PC-9 (cell line): Measurements from ENCODE around the gene BACH2. TPM values are rescaled to one million over a fixed set of nuclear protein-coding genes. Genes with fewer than 3 reads are reported as not detected.
A peak's percentile ranks its signal among the peaks of the same experiment; 100 is the strongest.

Experiments
- BruUV-seq: library from RNA; stranded (reverse); fragments of 400-500 nt; replicated peaks from 2 replicates; lab custom pipeline; 2021; lab: Mats Ljungman, UMichigan
- CTCF ChIA-PET: fragments of 300-600 bp; sonication (Branson Sonifier 250); formaldehyde crosslinking; loops from one replicate; lab custom pipeline; 2022; ENCODE audit warnings: antibody characterized with exemption; lab: Charles Lee
- POLR2A ChIA-PET: fragments of 300-600 bp; sonication (Branson Sonifier 250); formaldehyde crosslinking; loops from one replicate; lab custom pipeline; 2022; ENCODE audit warnings: antibody characterized with exemption; ENCODE audit not compliant: unreplicated experiment; lab: Charles Lee
- DNase-seq, 2 experiments: peaks; one replicate each; pipeline versions ENCODE4 v3.0.0 to v3.0.0-alpha.2; 2015 to 2022; ENCODE audit warnings: mixed read lengths in 1 of 2
- H2AFZ ChIP-seq: fragments of 200-600 bp; sonication (generic); 2 replicates; pipeline ENCODE4 v1.8.1; 2017; ENCODE audit warnings: antibody characterized with exemption
- H3F3A ChIP-seq: fragments of 200-600 bp; sonication (generic); 2 replicates; pipeline ENCODE4 v1.8.1; 2017; ENCODE audit warnings: antibody characterized with exemption, mild to moderate bottlenecking, low read depth; ENCODE audit not compliant: insufficient read depth
- H3K27ac ChIP-seq: fragments of 200-600 bp; sonication (generic); 2 replicates; pipeline ENCODE4 v1.6.1; 2016; ENCODE audit warnings: mixed run types
- H3K27me3 ChIP-seq: fragments of 200-600 bp; sonication (generic); 2 replicates; pipeline ENCODE4 v1.6.1; 2016; ENCODE audit warnings: low read depth, mixed run types; ENCODE audit not compliant: insufficient read depth
- H3K36me3 ChIP-seq: fragments of 200-600 bp; sonication (generic); 2 replicates; pipeline ENCODE4 v1.6.1; 2016; ENCODE audit warnings: low read depth, mixed run types
- H3K4me1 ChIP-seq: fragments of 200-600 bp; sonication (generic); replicated peaks from 2 replicates; pipeline ENCODE4 v1.6.1; 2016; ENCODE audit warnings: mixed run types; ENCODE audit not compliant: insufficient read depth
- H3K4me2 ChIP-seq: fragments of 200-600 bp; sonication (generic); 2 replicates; pipeline ENCODE4 v1.6.1; 2017; ENCODE audit warnings: mixed run types
- H3K4me3 ChIP-seq: fragments of 200-600 bp; sonication (generic); 2 replicates; pipeline ENCODE4 v1.6.1; 2016; ENCODE audit warnings: mixed run types
- H3K79me2 ChIP-seq: fragments of 200-600 bp; sonication (generic); 2 replicates; pipeline ENCODE4 v1.6.1; 2017; ENCODE audit warnings: low read depth, mixed run types
- H3K9me2 ChIP-seq: fragments of 200-600 bp; sonication (generic); 2 replicates; pipeline ENCODE4 v1.8.1; 2017; ENCODE audit warnings: mild to moderate bottlenecking; ENCODE audit not compliant: insufficient read depth
- H3K9me3 ChIP-seq: fragments of 200-600 bp; sonication (generic); 2 replicates; pipeline ENCODE4 v1.8.1; 2016; ENCODE audit warnings: low read depth; ENCODE audit not compliant: insufficient read depth
- H4K20me1 ChIP-seq: fragments of 200-600 bp; sonication (generic); 2 replicates; pipeline ENCODE4 v1.8.1; 2017; ENCODE audit not compliant: insufficient read depth
- CTCF ChIP-seq: fragments of 200-600 bp; sonication (generic); conservative IDR thresholded peaks from 2 replicates; pipeline ENCODE4 v1.6.1; 2017; ENCODE audit warnings: mixed run types, antibody characterized with exemption, mild to moderate bottlenecking, moderate library complexity
- EZH2 ChIP-seq: fragments of 200-600 bp; sonication (generic); IDR thresholded peaks from 2 replicates; pipeline ENCODE4 v1.8.0; 2017; ENCODE audit warnings: antibody characterized with exemption, low read depth
- intact Hi-C: fragments of 100-400 bp; cut with micrococcal nuclease; formaldehyde crosslinking; loops from one replicate; pipeline ENCODE4 v1.10.0; 2022; ENCODE audit not compliant: unreplicated experiment
- total RNA-seq: library from RNA; stranded (reverse); gene quantifications from 2 replicates; pipeline ENCODE4 v1.2.3, GENCODE V29; 2021

BACH2 gene
- total RNA-seq, 1 experiment from 2014 or later = 2.3 TPM

DNA sequence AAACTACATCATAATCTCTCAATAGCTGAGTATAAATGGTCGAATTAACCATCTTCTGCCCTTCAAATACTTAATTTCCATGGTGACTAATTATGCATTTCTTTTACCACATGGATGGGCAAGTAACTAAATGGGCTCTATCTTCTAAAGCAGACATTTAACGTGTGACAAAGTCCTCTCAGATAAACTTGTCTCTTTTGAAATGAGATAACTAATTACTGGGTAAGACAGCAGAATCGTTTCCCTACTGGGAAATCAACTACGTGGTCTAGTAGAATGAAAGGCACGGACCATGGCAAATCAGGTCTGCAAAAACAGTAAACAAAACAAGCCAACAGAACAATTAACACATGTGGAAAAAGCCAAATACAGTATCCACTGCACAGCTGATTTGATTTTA is 137.7 kb downstream of the BACH2 start:
- Histone ChIP-seq H3K9me3 (no peaks in the 10 kb centered on the region), H4K20me1 (no peaks in the 10 kb centered on the region), H3K4me1 (no peaks in the 10 kb centered on the region), H3K79me2 (no peaks in the 10 kb centered on the region), H2AFZ (no peak overlapping the region), H3K4me3 (no peak overlapping the region), H3F3A (no peaks in the 10 kb centered on the region), H3K36me3 (no peaks in the 10 kb centered on the region), H3K27me3 (no peaks in the 10 kb centered on the region), H3K27ac (no peak overlapping the region), H3K4me2 (no peak overlapping the region), H3K9me2 (no peaks in the 10 kb centered on the region)
- intact Hi-C loops = no loop called here
- ChIA-PET POLR2A (interaction anchor here (0.6 kb wide), 1 partner anchor 13 kb away, joined by 7 read pairs; no protein-coding TSS in a partner anchor), CTCF (no interaction called here)
- TF ChIP-seq CTCF (no peak), EZH2 (no peak)
- no TSS peak for BruUV-seq
- no peak for DNase-seq

DNA sequence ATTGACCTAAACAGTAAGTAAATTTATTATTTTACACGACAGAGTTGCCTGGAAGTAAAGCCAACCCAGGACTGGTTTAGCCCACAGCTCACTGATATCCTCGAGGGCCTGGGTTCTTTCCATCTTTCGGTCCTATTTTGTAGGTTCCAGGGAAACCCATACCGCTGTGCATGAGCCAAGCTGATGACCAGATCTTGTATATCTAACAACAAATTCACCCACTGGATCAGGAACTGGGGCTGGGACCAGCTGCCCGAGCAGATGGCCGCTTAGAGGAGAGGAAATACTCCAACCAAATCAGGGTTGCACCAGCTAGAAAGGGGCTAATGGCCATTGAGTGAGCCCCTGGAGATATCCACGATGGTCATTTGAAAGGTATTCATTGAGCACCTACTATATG is 139.2 kb downstream of the BACH2 start:
- no peak overlapping the region for H2AFZ ChIP-seq
- TF ChIP-seq CTCF (no peak), EZH2 (no peak)
- BruUV-seq = no TSS peak
- no peaks in the 10 kb centered on the region for H3K4me1 ChIP-seq
- H3K79me2 ChIP-seq = no peaks in the 10 kb centered on the region
- no peaks in the 10 kb centered on the region for H3K9me3 ChIP-seq
- intact Hi-C loops = no loop called here
- no peaks in the 10 kb centered on the region for H3K36me3 ChIP-seq
- H4K20me1 ChIP-seq = no peaks in the 10 kb centered on the region
- no peak overlapping the region for H3K4me3 ChIP-seq
- H3K27me3 ChIP-seq = no peaks in the 10 kb centered on the region
- no peaks in the 10 kb centered on the region for H3K9me2 ChIP-seq
- no peak for DNase-seq
- no peak overlapping the region for H3K27ac ChIP-seq
- ChIA-PET POLR2A (no interaction called here), CTCF (no interaction called here)
- H3F3A ChIP-seq = no peaks in the 10 kb centered on the region
- H3K4me2 ChIP-seq = no peak overlapping the region

- Histone ChIP-seq H3K4me1 (no peaks in the 10 kb centered on the region), H3F3A (no peaks in the 10 kb centered on the region), H3K4me2 (no peak overlapping the region), H4K20me1 (no peaks in the 10 kb centered on the region), H3K9me3 (no peaks in the 10 kb centered on the region), H2AFZ (no peak overlapping the region), H3K27me3 (no peaks in the 10 kb centered on the region), H3K4me3 (no peak overlapping the region), H3K36me3 (no peaks in the 10 kb centered on the region), H3K9me2 (no peaks in the 10 kb centered on the region), H3K79me2 (no peaks in the 10 kb centered on the region), H3K27ac (no peak overlapping the region)
- POLR2A ChIA-PET = no interaction called here
- CTCF ChIA-PET = no interaction called here
- intact Hi-C loops = no loop called here
- TF ChIP-seq EZH2 (no peak), CTCF (no peak)
- peak in 1 of 2 experiments; percentile 7 for DNase-seq
- no TSS peak for BruUV-seq
Measured at GRCh38 chr6:90156861-90157260, 139.8 kb downstream of the BACH2 start.
